Measurements from ENCODE around the gene CMSS1.
A peak's percentile ranks its signal among the peaks of the same experiment; 100 is the strongest.

Gene CMSS1

GRCh38 chr3:100068826-100069225, 251.2 kb downstream of the CMSS1 start:
- H3K27ac ChIP-seq (ENCODE audit: low read depth, low read length): no peak overlapping the region
- no peak overlapping the region for H3K9ac ChIP-seq (ENCODE audit: low read length)

GRCh38 chr3:100069472-100069871, 251.8 kb downstream of the CMSS1 start:
- H3K36me3 ChIP-seq (ENCODE audit: control insufficient read depth, insufficient read depth, low read length): no peaks in the 10 kb centered on the region
- H3K27me3 ChIP-seq (ENCODE audit: control insufficient read depth, insufficient read depth, low read length): no peaks in the 10 kb centered on the region
- no peaks in the 10 kb centered on the region for H3K9me3 ChIP-seq (ENCODE audit: control insufficient read depth, insufficient read depth, low read depth, low read length)
- no peak overlapping the region for H3K27ac ChIP-seq (ENCODE audit: low read depth, low read length)
- no peak overlapping the region for H3K9ac ChIP-seq (ENCODE audit: low read length)
- H3K4me3 ChIP-seq (ENCODE audit: low read depth, low read length): no peak overlapping the region
- peaks cover 20% of the 10 kb centered on the region for H3K4me1 ChIP-seq (ENCODE audit: control insufficient read depth, insufficient read depth, low read length)

More at GRCh38 chr3:100068826-100069225, 251.2 kb downstream of the CMSS1 start:
- Histone ChIP-seq H3K4me3 (ENCODE audit: low read depth, low read length) (no peak overlapping the region), H3K36me3 (ENCODE audit: control insufficient read depth, insufficient read depth, low read length) (no peaks in the 10 kb centered on the region), H3K27me3 (ENCODE audit: control insufficient read depth, insufficient read depth, low read length) (no peaks in the 10 kb centered on the region), H3K4me1 (ENCODE audit: control insufficient read depth, insufficient read depth, low read length) (peaks cover 15% of the 10 kb centered on the region), H3K9me3 (ENCODE audit: control insufficient read depth, insufficient read depth, low read depth, low read length) (no peaks in the 10 kb centered on the region)

GRCh38 chr3:100072326-100073048, 254.8 kb downstream of the CMSS1 start:
- H3K27me3 ChIP-seq (ENCODE audit: control insufficient read depth, insufficient read depth, low read length): no peaks in the 10 kb centered on the region
- no peak overlapping the region for H3K27ac ChIP-seq (ENCODE audit: low read depth, low read length)
- H3K36me3 ChIP-seq (ENCODE audit: control insufficient read depth, insufficient read depth, low read length): no peaks in the 10 kb centered on the region
- no peaks in the 10 kb centered on the region for H3K9me3 ChIP-seq (ENCODE audit: control insufficient read depth, insufficient read depth, low read depth, low read length)
- H3K9ac ChIP-seq (ENCODE audit: low read length): no peak overlapping the region
- no peak overlapping the region for H3K4me3 ChIP-seq (ENCODE audit: low read depth, low read length)
- H3K4me1 ChIP-seq (ENCODE audit: control insufficient read depth, insufficient read depth, low read length): peaks cover 27% of the 10 kb centered on the region

- Histone ChIP-seq H3K27me3 (ENCODE audit: control insufficient read depth, insufficient read depth, low read length) (no peaks in the 10 kb centered on the region), H3K9ac (ENCODE audit: low read length) (no peak overlapping the region), H3K4me1 (ENCODE audit: control insufficient read depth, insufficient read depth, low read length) (peaks cover 27% of the 10 kb centered on the region), H3K27ac (ENCODE audit: low read depth, low read length) (peak overlapping the region; percentile 18; the same call in 1 of the 2 replicates), H3K9me3 (ENCODE audit: control insufficient read depth, insufficient read depth, low read depth, low read length) (no peaks in the 10 kb centered on the region), H3K36me3 (ENCODE audit: control insufficient read depth, insufficient read depth, low read length) (no peaks in the 10 kb centered on the region), H3K4me3 (ENCODE audit: low read depth, low read length) (no peak overlapping the region)
Observed at GRCh38 chr3:100073049-100073713, 255.5 kb downstream of the CMSS1 start.

GRCh38 chr3:100073714-100074307, 256.1 kb downstream of the CMSS1 start:
- no peaks in the 10 kb centered on the region for H3K36me3 ChIP-seq (ENCODE audit: control insufficient read depth, insufficient read depth, low read length)
- H3K9ac ChIP-seq (ENCODE audit: low read length): no peak overlapping the region
- peak overlapping the region; percentile 18; the same call in 1 of the 2 replicates for H3K27ac ChIP-seq (ENCODE audit: low read depth, low read length)
- peak overlapping the region; percentile 17; the same call in 1 of the 2 replicates for H3K4me3 ChIP-seq (ENCODE audit: low read depth, low read length)
- H3K27me3 ChIP-seq (ENCODE audit: control insufficient read depth, insufficient read depth, low read length): no peaks in the 10 kb centered on the region
- no peaks in the 10 kb centered on the region for H3K9me3 ChIP-seq (ENCODE audit: control insufficient read depth, insufficient read depth, low read depth, low read length)
- H3K4me1 ChIP-seq (ENCODE audit: control insufficient read depth, insufficient read depth, low read length): peaks cover 27% of the 10 kb centered on the region

- Histone ChIP-seq H3K9ac (ENCODE audit: low read length) (no peak overlapping the region), H3K9me3 (ENCODE audit: control insufficient read depth, insufficient read depth, low read depth, low read length) (no peaks in the 10 kb centered on the region), H3K4me3 (ENCODE audit: low read depth, low read length) (no peak overlapping the region), H3K27me3 (ENCODE audit: control insufficient read depth, insufficient read depth, low read length) (no peaks in the 10 kb centered on the region), H3K4me1 (ENCODE audit: control insufficient read depth, insufficient read depth, low read length) (peaks cover 25% of the 10 kb centered on the region), H3K36me3 (ENCODE audit: control insufficient read depth, insufficient read depth, low read length) (no peaks in the 10 kb centered on the region), H3K27ac (ENCODE audit: low read depth, low read length) (no peak overlapping the region)
Observed at GRCh38 chr3:100075196-100075595, 257.5 kb downstream of the CMSS1 start.

- H3K4me3 ChIP-seq (ENCODE audit: low read depth, low read length): no peak overlapping the region
- H3K4me1 ChIP-seq (ENCODE audit: control insufficient read depth, insufficient read depth, low read length): peaks cover 24% of the 10 kb centered on the region
- H3K9ac ChIP-seq (ENCODE audit: low read length): no peak overlapping the region
- H3K9me3 ChIP-seq (ENCODE audit: control insufficient read depth, insufficient read depth, low read depth, low read length): no peaks in the 10 kb centered on the region
- H3K36me3 ChIP-seq (ENCODE audit: control insufficient read depth, insufficient read depth, low read length): no peaks in the 10 kb centered on the region
- no peak overlapping the region for H3K27ac ChIP-seq (ENCODE audit: low read depth, low read length)
- H3K27me3 ChIP-seq (ENCODE audit: control insufficient read depth, insufficient read depth, low read length): no peaks in the 10 kb centered on the region
Observed at GRCh38 chr3:100075851-100076730, 258.4 kb downstream of the CMSS1 start.

GRCh38 chr3:100076731-100077529, 259.3 kb downstream of the CMSS1 start:
- Histone ChIP-seq H3K27ac (ENCODE audit: low read depth, low read length) (no peak overlapping the region), H3K27me3 (ENCODE audit: control insufficient read depth, insufficient read depth, low read length) (no peaks in the 10 kb centered on the region), H3K9ac (ENCODE audit: low read length) (no peak overlapping the region), H3K4me3 (ENCODE audit: low read depth, low read length) (no peak overlapping the region), H3K9me3 (ENCODE audit: control insufficient read depth, insufficient read depth, low read depth, low read length) (no peaks in the 10 kb centered on the region), H3K36me3 (ENCODE audit: control insufficient read depth, insufficient read depth, low read length) (no peaks in the 10 kb centered on the region), H3K4me1 (ENCODE audit: control insufficient read depth, insufficient read depth, low read length) (peaks cover 22% of the 10 kb centered on the region)

GRCh38 chr3:100079328-100079727, 261.7 kb downstream of the CMSS1 start:
- H3K9me3 ChIP-seq (ENCODE audit: control insufficient read depth, insufficient read depth, low read depth, low read length): no peaks in the 10 kb centered on the region
- no peak overlapping the region for H3K27ac ChIP-seq (ENCODE audit: low read depth, low read length)
- no peak overlapping the region for H3K9ac ChIP-seq (ENCODE audit: low read length)
- H3K27me3 ChIP-seq (ENCODE audit: control insufficient read depth, insufficient read depth, low read length): no peaks in the 10 kb centered on the region
- H3K4me1 ChIP-seq (ENCODE audit: control insufficient read depth, insufficient read depth, low read length): peaks cover 7% of the 10 kb centered on the region; the same call in 1 of the 2 replicates
- H3K4me3 ChIP-seq (ENCODE audit: low read depth, low read length): no peak overlapping the region
- no peaks in the 10 kb centered on the region for H3K36me3 ChIP-seq (ENCODE audit: control insufficient read depth, insufficient read depth, low read length)

GRCh38 chr3:100080573-100080972, 262.9 kb downstream of the CMSS1 start:
- H3K9ac ChIP-seq (ENCODE audit: low read length): no peak overlapping the region
- H3K27ac ChIP-seq (ENCODE audit: low read depth, low read length): no peak overlapping the region
- H3K27me3 ChIP-seq (ENCODE audit: control insufficient read depth, insufficient read depth, low read length): no peaks in the 10 kb centered on the region
- no peak overlapping the region for H3K4me3 ChIP-seq (ENCODE audit: low read depth, low read length)
- peaks cover 4% of the 10 kb centered on the region; the same call in 1 of the 2 replicates for H3K4me1 ChIP-seq (ENCODE audit: control insufficient read depth, insufficient read depth, low read length)
- no peaks in the 10 kb centered on the region for H3K9me3 ChIP-seq (ENCODE audit: control insufficient read depth, insufficient read depth, low read depth, low read length)
- no peaks in the 10 kb centered on the region for H3K36me3 ChIP-seq (ENCODE audit: control insufficient read depth, insufficient read depth, low read length)

All from HUES6 (cell line).